Superior temporal gyrus (tissue), 1 donor: Measurements from ENCODE around the gene SLC4A5.

Experiments
- DNase-seq: peaks from one replicate; pipeline ENCODE4 v3.0.0-alpha.2; 2016; ENCODE audit errors: extremely low spot score

SLC4A5 gene

DNA sequence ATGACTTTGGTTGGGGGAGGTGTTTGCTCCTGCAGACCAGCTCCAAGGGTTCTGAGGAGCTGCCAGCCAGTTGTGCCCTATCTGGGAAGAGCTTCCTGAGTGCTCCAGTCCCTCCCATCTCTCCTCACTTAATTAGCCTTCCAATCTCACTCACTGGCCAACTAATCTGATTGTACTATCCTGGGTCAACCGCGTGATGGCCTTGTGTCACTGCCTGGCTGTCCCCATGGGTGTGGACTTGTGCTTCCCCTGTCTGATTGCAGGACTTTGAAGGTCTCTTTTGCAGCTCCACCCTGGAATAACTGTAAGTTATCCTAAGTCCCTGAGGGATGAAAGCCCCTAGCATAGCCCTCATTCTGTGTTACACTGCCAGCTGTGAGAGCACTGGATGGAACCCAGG is 65.0 kb downstream of the SLC4A5 start:
- DNase-seq: no peak

DNA sequence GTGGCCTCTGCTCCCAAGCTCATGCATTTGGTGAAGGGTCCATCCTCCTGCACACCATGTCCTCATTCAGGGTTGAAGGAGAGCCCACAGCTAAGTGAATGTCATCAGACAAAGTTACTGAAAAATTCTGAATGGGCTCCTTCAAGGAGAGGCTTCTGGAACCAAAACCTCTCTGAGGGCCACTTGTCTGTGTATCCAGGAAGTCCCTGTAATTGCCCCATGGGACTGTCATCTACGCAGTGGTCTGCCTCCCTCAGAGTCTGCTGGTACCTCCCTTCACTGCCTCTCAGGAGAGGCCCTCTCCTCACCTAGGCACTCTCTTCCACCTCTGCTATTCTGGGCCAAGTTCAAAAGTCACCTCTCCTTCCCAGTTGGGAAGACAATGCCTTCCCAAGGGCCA is 68.0 kb downstream of the SLC4A5 start:
- no peak for DNase-seq

DNA sequence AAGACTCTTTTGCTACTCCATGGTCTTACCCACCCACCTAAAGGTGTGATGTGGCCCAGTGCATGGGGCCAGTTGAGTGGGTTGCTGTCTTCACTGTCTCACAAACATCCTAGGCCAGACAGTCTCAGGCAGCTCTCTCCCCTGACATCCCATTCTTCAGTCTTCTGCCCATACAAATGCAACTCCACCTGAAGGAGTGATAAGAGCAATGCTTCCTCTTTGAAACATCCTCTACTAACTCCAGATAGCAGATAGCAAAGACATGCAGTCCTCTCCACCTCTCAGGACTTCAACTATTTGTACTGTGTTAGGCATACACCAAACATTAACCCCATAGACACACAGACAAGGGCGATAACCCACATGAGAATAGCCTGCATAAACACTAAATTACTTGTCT is 73.5 kb downstream of the SLC4A5 start:
- DNase-seq: no peak

GRCh38 chr2:74267068-74267467 is 76.1 kb downstream of the SLC4A5 start:
- DNase-seq: no peak

DNA sequence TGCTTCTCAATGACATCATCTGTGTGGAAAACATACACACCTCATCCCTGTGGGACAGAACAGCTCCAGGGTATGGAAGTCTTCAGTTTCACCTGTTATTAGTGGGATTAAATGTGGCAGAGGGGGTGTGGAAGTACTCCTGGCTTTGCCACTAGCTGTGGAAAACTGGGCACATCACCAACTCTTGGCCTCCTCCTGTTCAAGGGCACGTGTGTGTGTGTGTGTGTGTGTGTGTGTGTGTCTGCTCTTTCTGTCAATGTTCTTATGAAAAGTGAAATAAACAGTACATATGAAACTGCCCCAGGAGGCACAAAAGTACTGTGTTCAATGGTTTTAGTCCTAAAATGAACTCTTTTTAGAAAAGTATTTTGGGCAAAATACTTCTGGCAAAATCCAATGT is 78.9 kb downstream of the SLC4A5 start:
- DNase-seq: no peak

GRCh38 chr2:74262681-74263080 is 80.5 kb downstream of the SLC4A5 start:
- DNase-seq: no peak

DNA sequence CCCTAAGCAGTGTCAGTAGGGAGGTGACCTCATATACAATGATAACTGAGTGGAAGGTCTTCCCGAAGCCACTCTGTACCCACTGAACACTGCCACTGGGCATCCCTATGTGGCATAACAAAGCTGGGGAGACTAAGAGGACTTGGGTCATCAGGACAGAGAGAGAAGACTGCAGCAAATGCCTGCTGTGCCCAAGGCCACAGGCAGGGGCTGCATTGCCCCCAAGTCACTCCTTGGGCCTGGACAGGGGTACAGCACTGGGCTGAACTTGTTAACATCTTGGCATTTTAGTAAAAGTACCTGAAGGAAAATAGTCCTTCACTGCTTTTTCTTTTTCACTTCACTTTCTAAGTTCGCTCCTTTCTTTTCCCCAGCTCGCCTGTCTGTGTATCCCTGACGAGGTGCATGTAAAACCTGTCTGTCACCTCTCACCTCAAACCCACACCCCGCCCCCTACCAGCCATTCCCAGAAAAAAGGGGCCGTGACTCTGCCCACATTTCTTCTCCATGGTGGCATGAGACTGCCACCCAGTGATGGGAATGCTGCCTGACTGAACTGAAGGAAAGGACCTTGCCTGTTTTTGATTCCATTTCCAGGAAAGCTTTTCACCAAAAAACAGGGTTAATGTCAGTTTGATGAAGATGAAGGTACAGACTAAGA is 81.9 kb downstream of the SLC4A5 start:
- peak; percentile 15 for DNase-seq

DNA sequence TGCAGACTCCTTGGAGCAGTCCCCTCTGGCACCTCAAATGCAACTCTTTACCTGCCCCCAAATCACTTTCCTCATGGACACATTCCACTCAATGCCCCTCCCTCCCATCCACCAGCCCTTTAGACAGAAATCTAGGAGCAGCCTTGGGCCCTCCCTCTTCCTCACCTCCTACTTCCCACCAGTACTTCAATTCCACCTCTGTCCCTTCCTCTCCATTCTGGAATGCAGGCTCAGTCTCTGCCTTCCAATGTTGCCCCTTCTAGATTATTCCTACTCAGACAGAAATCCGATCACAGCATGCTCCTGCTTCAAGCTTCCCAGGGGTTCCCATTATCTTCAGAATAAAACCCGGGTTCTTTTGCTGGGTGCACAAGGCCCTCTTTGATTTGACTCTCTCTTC is 82.7 kb downstream of the SLC4A5 start:
- no peak for DNase-seq

GRCh38 chr2:74259733-74260132 is 83.5 kb downstream of the SLC4A5 start:
- no peak for DNase-seq

GRCh38 chr2:74259191-74259590 is 84.0 kb downstream of the SLC4A5 start:
- DNase-seq: no peak

DNA sequence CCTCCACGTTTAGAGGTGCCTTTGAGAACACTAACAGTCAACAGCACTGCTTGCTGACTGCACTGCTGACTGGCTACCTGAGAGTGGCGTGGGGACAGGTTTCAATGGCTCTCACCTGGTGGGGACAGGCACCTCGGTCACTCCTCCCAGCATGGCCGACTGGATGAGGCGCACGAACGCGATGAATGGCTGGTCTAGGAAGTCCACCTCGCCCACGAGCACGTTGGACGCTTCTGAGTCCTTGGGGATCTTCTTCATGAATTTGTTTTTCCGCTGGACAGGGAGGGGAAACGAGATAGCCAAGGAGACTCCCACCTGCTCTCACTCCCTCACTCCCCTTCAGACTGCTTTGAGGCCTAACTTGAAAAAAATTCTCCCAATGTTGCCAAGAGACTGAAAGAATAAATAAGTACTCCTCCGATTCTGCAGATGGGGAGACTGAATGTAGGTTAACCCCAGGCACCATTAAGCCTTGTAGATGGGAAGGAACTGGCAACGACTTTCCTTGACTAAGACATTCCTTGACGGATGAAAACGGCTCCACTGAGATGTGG is 87.5 kb downstream of the SLC4A5 start:
- no peak for DNase-seq

GRCh38 chr2:74253971-74254310 is 89.3 kb downstream of the SLC4A5 start:
- DNase-seq: no peak

DNA sequence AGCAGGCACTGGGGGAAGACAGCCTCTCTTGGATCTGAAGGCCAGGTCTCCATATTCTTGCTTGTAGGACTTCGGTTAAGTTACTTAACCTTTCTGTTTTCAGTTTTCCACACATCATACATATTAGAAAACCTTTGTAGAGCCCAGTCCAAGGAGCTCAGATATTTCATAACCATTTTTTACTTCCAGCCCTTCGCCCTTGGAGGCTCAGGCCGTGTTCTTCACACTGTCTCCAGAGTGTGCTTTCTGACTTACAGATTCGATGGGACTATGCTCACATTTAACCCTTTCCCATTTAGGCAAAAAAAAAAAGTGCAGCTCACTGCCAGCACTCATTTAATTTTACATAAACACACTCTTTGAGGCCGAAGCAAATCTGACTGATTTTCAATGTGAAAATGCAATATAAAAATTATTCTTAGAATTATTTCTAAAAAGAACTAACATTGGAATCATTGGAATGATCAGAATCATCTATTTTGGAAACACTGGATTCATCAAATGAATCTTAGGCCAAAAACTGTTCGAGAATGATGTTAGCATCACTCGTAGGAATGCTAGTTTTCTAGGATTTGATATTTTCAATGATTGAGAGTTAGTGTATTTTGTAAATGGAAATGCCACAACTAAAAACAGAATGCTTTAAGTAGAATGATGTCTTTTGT is 89.8 kb downstream of the SLC4A5 start:
- DNase-seq: no peak

- DNase-seq: no peak
Measured at GRCh38 chr2:74252862-74253261, 90.4 kb downstream of the SLC4A5 start.

- no peak for DNase-seq
Measured at GRCh38 chr2:74252036-74252435, 91.2 kb downstream of the SLC4A5 start.

DNA sequence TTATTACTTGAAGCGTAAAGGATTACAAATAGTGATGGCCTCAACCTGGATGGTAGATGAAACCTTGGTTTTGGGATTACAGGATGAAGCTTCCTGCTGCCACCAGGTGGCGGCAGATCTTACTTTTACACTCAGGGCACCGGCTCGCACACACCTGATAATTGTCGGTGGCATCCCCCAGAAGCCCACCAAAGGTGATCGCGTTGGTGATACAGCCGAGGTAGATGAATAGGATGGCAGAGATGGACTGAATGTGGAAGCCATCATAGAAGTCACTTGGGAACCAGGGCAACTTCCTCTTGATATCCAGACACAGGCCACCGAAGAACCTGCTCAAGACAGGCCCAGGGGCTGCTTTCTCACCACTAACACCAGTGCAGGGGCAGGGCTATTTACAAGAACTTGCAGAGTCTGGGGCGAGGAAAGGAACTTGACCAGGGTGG is 93.0 kb downstream of the SLC4A5 start:
- DNase-seq: peak; percentile 47

DNA sequence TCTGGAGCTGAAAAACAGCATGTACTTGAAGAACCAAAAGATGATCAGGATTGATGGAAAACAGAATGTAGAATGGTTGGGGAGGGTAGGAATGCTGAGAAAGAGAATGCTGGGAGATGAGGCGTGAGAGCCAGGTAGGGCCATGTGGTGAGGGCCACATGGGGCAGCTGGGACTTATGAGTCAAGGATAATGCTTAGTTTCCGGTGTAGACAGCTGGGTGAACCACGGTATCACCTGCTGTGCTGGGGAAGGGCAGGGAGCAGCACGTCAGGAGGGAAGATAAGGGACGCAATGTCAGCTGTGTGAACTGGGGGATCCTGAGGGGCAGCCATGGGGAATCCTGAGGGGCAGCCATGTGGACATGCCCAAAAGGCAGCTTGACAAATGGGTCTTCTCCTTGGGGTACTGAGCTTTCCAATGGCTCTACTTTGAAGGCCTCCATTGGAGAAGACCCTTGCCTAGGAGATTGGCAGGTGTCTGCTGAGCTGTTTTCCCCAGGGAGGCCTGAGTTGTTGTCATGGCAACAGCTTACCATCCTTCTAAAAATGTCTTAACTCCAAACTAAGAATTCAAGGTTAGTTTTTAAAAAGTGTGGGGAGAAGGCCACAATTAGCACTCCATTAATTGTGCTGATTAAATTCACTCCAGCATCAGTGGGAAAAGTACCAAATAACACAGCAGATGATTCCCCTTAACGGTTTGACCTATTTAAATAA is 93.7 kb downstream of the SLC4A5 start:
- DNase-seq: no peak

GRCh38 chr2:74246496-74247195 is 96.6 kb downstream of the SLC4A5 start:
- no peak for DNase-seq

GRCh38 chr2:74244286-74244685 is 98.9 kb downstream of the SLC4A5 start:
- DNase-seq: no peak

DNA sequence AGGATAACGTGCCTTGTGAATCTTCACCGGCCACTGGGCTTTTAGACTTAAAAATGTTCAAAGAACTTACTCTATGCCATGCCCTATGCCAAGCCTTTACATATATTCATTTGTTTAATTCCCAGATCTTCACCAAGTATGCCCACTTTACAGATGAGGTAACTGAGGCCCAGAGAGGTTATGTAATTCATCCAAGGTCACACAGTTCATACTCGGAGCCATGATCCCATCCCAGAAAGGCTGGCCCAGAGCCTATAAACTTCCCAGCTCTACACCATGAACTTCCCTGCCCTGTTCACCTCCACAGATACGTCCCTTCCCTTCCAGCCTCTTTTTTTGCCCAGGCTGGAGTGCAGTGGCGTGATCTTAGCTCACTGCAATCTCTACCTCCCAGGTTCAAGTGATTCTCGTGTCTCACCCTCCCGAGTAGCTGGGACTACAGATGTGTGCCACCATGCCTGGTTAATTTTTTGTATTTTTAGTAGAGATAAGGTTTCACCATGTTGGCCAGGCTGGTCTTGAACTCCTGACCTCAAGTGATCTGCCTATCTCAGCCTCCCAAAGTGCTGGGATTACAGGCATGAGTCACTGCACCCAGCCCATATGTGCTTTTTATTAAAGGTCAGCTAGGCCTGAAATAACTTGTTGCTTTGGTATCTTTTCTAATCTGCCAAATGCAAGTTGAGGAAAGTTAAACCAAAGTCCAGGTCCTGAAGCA is 100.7 kb downstream of the SLC4A5 start:
- DNase-seq: no peak

DNA sequence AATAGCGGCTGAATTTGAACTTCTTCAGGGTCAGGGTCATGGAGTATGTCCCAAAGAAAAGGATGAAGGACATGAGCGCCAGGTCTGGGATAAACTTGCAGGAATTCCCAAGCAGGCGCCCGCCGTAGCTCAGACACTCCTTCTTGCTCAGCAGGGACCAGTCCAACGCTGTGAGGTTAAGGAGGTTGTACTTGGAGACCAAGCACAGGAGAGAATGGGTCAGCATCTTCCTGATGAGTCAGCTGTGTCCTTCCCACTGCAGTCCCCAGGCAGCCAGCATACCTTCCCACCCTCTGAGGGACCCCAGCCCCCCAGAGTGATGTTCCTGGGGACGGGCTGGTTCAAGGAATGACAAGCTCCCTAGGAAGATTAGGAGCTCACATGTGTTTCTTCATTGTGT is 103.9 kb downstream of the SLC4A5 start:
- DNase-seq: no peak

DNA sequence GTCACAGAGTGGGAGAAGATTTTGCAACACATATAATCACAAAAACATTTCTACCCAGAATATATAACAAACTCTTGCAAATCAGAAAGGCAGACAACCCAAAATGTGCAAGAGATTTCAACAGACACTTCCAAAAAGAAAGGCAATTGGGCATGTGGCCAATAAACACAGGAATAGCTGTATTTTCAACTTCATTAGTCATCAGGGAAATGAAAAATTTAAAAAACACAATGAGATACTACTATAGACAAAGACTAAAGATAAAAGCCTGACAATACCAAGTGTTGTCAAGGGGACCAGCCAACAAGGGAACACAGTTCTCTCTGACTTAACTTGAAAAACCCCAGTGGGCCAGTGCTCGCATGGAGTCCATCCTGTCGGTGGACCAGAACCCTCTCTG is 104.3 kb downstream of the SLC4A5 start:
- DNase-seq: no peak
